ENCODE measurements around the gene SIX6.

- no peak for TF ChIP-seq POLR2A (IDR thresholded peaks at IDR 0.05; ENCODE audit: low read length)
- no peak for TF ChIP-seq GATA1 (IDR thresholded peaks at IDR 0.05; ENCODE audit: low read depth, low read length)
Measured at GRCh38 chr14:60506462-60506984, 2.4 kb upstream of the SIX6 start.
